GM18873 (cell line): ENCODE measurements around the gene STOX2.
"Not testable (repeated sequence)": the region's sequence is repeated elsewhere in the genome, so short reads cannot be mapped to it uniquely, and the experiment has no call there.

ENCODE experiments used
- ATAC-seq: cut with Tn5 transposase; IDR thresholded peaks from one replicate; pipeline ENCODE4 v1.9.1; 2021; ENCODE audit warnings: mild to moderate bottlenecking, moderate library complexity, moderate number of reproducible peaks; ENCODE audit not compliant: unreplicated experiment, low FRiP score

The STOX2 gene

GRCh38 chr4:183935355-183936005 is 30.4 kb downstream of the STOX2 start:
- no peak for ATAC-seq

DNA sequence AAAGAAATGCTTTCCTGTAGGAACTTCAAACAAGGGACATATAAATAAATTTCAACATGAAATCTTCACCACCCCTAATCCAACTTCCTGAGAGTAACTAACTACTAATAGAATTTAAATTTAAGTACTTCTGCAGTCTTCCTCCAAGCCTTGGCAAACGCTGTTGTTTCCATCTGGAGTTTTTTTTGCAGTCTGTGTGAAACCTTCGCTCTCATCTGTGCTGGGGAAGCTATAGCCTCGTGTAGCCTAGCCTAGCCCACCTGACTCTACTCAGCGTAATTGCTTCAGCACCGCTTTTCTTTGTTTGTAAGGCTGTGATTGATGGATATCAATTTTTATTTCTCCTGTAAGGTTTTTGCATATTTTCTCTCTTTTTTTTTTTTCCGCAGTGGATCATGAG is 30.9 kb downstream of the STOX2 start:
- no peak for ATAC-seq

GRCh38 chr4:183936574-183937345 is 31.7 kb downstream of the STOX2 start:
- ATAC-seq = no peak

DNA sequence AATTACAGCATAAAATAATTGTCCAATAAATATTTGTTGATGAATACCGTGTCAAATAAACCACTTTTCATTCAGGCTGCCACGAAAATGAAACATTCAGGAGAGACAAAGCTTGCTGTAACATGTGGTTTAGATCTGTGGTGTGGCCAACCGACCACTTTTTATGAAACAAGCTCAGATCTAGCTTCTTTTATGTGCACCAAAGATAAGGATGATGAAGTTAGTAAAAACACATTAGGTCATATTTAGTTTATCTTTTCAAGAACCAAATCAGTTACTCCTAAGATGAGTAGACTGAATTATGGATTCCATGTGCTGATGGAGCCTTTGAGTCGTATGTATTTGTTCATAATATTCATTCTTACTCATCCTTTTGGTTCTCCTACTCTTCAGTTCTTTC is 35.8 kb downstream of the STOX2 start:
- no peak for ATAC-seq

GRCh38 chr4:183941964-183942363 is 36.9 kb downstream of the STOX2 start:
- ATAC-seq = no peak

DNA sequence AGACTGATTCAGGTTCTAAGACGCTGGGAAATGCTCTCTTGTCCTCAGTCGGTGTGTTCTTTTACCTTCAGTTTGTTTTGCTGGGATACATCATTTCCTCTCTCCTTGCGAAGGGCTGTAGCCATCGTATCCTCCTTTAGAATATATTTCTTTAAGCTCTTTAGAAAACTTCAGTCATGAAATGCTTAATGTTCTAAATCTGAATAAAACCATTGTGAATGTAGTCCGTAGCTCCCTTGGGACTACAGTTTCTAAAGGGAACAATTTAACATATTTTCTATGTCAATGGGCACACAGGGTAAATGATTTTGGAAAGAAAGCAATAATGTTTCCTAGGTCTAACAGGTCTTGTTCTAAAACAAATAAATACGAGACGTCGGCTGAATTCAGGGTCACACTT is 40.6 kb downstream of the STOX2 start:
- no peak for ATAC-seq

GRCh38 chr4:183950536-183950935 is 45.4 kb downstream of the STOX2 start:
- ATAC-seq = no peak

DNA sequence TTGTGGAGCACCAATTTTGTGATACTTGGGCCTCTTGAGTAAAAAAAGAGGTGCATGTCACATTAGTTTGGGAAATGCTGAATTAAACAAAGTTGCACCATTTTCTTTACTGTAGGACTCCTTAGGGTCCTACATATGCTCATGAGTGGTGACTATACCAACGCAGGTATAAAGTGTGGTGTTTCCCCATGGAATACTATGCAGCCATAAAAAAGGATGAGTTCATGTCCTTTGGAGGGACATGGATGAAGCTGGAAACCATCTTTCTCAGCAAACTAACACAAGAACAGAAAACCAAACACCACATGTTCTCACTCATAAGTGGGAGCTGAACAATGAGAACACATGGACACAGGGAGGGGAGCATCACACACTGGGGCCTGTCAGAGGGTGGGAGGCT is 47.5 kb downstream of the STOX2 start:
- not testable (repeated sequence) for ATAC-seq

DNA sequence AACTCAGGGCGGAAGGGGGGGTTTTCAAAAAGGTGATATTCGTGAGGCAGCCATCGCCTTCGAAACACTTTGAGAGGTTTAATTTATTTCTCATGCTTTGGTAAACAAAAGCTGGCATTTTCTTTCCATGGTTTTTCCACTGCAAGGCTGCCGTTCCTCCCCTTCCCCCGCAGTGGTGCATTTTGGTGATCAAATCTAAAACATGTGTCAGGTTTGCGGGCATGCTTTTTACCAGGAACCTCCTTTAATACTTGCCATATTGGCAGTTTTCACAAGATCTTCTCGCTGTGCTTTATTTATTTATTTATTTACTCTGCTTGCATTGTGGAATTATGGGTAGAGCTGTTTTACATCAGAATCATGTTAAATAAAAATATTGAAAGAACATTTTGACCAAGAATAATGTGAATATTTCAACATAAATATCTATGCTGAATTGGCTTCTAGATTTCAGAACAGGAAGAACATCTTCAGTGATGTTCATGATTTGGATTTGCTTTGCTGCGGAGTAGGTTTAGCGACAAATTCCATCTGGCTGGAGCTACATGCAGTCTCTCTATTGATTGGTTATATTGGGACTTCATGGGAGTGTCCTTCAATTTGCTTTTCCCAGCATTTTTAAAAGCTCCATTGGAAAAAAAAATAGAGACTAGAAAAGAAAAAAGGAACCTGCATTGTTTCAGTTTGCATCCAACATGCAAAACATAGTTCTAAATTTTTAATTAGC is 54.4 kb downstream of the STOX2 start:
- ATAC-seq = no peak

GRCh38 chr4:183960046-183960420 is 54.9 kb downstream of the STOX2 start:
- no peak for ATAC-seq

DNA sequence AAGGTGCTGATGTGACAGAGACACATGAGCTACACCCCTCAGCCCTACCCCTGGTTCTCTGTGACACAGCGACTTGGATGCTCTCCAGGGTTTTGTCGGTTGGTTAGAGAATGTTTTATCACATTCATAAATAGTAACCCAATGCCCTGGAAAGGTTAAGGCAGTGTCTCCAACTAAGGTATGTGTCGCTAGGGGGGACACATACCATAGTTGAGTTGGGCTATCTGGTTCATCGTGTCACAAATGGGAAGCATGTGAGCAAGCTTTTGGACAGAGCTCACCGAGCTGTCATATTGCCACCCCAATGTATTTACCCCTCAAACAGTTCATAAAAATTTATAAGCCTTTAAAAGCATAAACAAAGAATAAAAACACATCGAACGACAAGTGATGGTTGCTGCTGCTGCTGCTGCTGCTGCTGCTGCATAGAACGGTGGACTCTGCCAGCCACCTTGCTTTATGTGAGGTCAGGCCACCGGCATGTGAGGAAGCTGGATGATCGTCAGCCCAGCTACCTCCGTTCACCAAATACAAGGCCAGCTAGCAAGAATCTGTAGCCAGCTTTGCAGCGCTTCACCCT is 55.9 kb downstream of the STOX2 start:
- ATAC-seq = no peak

GRCh38 chr4:183961795-183962194 is 56.7 kb downstream of the STOX2 start:
- no peak for ATAC-seq

- ATAC-seq = no peak
These were observed 57.3 kb downstream of the STOX2 start for GRCh38 chr4:183962419-183962818.

GRCh38 chr4:183966371-183966770 is 61.3 kb downstream of the STOX2 start:
- ATAC-seq = no peak

DNA sequence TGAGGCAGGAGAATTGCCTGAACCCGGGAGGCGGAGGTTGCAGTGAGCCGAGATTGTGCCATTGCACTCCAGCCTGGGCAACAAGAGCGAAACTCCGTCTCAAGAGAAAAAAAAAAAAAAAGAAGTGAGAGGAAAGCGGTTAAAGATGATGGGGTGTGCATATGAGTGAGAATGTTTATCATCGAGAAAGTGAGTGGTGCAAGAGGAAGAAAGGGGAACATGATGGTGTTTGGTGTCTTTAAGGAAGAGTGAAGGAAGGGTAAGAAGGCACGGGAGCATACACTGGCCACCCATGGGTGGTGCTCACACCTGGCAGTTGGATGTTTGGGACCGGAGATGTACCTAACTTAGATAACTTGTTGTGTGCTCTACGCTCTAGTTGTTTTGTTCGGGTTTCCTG is 62.2 kb downstream of the STOX2 start:
- no peak for ATAC-seq

DNA sequence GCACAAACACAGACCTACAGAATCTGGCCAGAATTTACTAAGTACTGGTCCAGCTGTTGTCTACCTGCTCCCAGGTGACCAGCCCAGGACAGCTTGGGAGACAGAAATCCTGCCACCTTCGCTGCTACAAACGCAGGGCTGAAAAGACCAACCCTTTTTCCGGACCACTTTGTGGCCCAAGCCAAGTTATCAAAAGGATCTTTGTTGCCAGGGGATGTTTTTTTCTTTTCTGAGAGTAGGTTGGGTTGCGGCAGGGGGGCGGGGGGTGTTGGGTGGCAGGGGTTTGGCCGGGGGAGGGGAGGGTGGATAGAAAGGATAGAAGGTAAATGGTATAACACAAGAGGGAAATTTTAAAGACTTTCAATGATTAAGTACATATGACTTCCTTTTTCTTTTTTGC is 63.4 kb downstream of the STOX2 start:
- ATAC-seq = no peak

DNA sequence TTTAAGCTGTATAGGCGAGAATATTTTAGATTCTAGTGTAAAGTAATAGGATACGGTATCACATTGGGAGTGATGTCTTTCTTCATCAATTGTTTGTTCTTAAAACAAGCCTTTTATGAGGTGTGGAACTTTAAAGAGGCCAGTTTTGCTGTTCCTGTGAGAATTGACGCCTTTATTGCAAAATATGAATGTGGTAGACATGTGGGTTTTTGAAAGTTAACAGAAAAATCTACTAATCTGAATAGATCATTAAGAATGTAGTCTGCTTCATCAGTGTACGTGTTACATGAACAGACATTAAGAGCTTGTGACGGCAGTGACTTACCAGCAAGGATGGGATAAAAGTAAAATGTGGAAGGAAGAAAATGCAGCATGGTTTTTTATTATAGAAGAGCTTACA is 63.8 kb downstream of the STOX2 start:
- no peak for ATAC-seq

DNA sequence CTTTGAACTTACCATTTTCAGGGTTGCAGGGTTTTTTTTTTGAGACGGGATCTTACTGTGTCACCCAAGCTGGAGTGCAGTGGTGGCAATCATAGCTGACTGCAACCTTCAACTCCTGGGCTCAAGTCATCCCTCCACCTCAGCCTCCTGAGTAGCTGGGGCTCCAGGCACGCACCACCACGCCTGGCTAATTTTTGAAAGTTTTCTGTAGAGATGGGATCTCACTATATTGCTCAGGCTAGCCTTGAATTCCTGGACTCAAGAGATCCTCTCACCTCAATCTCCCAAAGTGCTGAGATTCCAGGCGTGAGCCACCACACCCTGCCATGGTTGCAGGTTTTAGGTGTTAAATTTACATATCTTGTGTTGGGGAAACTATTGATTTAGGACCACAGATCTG is 64.5 kb downstream of the STOX2 start:
- no peak for ATAC-seq

DNA sequence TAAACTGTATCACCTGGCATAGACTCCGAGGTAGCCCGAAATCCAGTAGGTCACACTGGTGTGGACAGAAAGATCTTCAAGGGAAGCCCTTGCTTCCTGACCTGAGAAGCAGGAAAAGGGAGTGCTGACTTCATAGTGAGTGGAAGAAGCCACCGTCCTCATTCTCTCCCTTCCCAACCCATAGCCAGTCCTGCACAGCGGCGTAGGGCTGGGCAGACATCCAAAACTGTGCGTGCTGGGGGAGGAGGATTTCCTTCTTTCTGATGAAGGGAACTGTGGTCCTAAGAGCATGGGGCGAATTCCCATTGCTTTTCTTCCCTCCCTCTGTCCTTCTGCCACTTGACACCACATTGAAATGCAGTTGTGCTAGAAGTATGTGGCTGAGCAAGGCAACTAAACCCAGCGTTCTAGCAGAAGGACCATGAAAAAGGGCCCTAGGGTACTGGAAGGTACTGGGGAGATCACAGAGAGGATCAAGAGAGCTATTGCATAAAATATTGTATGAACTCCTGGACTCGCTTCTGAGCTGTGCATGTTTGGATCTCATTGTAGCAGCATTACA is 66.9 kb downstream of the STOX2 start:
- no peak for ATAC-seq

DNA sequence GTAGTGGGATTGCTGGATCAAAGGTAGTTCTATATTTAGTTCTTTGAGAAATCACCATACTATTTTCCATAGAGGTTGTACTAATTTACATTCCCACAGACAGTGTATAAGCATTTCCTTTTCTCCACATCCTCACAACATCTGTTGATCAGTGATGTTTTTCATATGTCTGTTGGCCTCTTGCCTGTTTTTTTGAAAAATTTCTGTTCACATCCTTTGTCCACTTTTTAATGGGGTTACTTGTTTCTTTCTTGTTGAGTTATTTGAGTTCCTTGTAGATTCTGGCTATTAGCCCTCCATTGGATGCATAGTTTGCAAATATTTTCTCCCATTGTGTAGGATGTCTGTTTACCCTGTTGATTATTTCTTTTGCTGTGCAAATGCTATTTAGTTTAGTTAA is 72.6 kb downstream of the STOX2 start:
- no peak for ATAC-seq

- ATAC-seq = no peak
These were observed 79.5 kb downstream of the STOX2 start for GRCh38 chr4:183984566-183984965.
